RWPE1 (cell line): Measurements from ENCODE around the gene ITIH4.

ENCODE experiments used
- CTCF ChIA-PET: fragments of 350-600 bp; sonication (Branson Sonifier 250); formaldehyde crosslinking; extraction: SDS; loops from one replicate; lab custom pipeline; 2021; lab: Yijun Ruan, JAX
- POLR2A ChIA-PET: fragments of 400-600 bp; formaldehyde crosslinking; extraction: SDS; loops from one replicate; lab custom pipeline; 2020; ENCODE audit warnings: antibody characterized with exemption; ENCODE audit not compliant: low non-redundant PET; lab: Yijun Ruan, JAX
- DNase-seq: peaks from one replicate; pipeline ENCODE4 v3.0.0; 2012; ENCODE audit warnings: low spot score
- H3K27ac ChIP-seq: fragments of 450-650 bp; 2 replicates; pipeline ENCODE4 v1.5.1; 2017
- TF ChIP-seq, protein P1 (sequence below): fragments of 450-650 bp; conservative IDR thresholded peaks from 2 replicates; pipeline ENCODE4 v1.5.1; 2017; ENCODE audit warnings: low read depth, mild to moderate bottlenecking

The ITIH4 gene

GRCh38 chr3:52854013-52854412, 23.5 kb upstream of the ITIH4 start:
- no peak for DNase-seq
- H3K27ac ChIP-seq: no peak overlapping the region
- TF ChIP-seq, protein P1, sequence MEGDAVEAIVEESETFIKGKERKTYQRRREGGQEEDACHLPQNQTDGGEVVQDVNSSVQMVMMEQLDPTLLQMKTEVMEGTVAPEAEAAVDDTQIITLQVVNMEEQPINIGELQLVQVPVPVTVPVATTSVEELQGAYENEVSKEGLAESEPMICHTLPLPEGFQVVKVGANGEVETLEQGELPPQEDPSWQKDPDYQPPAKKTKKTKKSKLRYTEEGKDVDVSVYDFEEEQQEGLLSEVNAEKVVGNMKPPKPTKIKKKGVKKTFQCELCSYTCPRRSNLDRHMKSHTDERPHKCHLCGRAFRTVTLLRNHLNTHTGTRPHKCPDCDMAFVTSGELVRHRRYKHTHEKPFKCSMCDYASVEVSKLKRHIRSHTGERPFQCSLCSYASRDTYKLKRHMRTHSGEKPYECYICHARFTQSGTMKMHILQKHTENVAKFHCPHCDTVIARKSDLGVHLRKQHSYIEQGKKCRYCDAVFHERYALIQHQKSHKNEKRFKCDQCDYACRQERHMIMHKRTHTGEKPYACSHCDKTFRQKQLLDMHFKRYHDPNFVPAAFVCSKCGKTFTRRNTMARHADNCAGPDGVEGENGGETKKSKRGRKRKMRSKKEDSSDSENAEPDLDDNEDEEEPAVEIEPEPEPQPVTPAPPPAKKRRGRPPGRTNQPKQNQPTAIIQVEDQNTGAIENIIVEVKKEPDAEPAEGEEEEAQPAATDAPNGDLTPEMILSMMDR: no peak
- CTCF ChIA-PET: no interaction called here
- POLR2A ChIA-PET: no interaction called here

DNA sequence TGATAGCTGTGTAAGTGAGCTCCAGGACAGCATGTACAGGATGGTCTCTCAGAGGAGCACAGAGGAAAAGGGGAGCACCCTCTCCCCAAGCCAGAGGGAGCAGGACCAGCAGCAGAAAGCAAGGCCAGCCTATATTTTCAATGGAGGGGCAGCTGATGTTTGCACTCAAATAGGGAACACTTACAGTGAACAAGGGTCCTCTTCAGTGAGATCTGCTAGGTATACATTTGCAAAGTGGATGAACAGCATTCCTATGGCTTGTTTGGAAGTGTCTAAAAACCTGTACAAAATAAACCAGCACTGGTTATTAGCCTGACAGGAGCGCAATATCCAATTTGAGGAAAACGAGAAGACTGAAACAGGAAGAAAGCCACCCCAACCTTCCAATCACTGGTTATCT, 21.9 kb upstream of the ITIH4 start:
- no peak for DNase-seq
- POLR2A ChIA-PET: no interaction called here
- CTCF ChIA-PET: interaction anchor here (0.6 to 1.3 kb wide), 3 partner anchors 82 to 1414 kb away, joined by 3 to 4 read pairs (median 3); no protein-coding TSS in a partner anchor
- TF ChIP-seq, protein P1: no peak
- H3K27ac ChIP-seq: no peak overlapping the region

DNA sequence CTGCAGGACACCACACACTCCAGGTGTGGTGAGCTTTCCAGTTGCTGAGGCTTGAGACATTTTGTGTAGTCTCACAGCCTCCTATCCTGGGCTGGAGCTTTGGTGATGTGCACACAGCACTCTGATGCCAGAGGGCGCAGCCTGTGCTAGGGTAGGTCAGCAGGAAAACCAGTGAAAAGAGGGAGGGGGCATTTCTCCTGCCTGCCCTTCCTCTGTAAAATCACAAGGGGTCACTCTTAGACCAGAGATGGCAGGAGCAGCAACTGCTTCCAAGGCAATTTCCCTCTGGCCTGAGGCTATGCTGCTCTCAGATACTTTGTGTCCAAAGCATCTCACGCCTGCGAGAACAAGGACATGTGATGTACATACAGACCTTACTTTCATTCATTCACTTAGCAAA, 20.9 kb upstream of the ITIH4 start:
- DNase-seq: peak; percentile 34
- H3K27ac ChIP-seq: no peak overlapping the region
- CTCF ChIA-PET: interaction anchor here (0.6 kb wide), 1 partner anchor 276 kb away, joined by 4 read pairs; no protein-coding TSS in a partner anchor
- POLR2A ChIA-PET: no interaction called here
- TF ChIP-seq, protein P1: no peak; the same call in 1 of the 2 replicates

DNA sequence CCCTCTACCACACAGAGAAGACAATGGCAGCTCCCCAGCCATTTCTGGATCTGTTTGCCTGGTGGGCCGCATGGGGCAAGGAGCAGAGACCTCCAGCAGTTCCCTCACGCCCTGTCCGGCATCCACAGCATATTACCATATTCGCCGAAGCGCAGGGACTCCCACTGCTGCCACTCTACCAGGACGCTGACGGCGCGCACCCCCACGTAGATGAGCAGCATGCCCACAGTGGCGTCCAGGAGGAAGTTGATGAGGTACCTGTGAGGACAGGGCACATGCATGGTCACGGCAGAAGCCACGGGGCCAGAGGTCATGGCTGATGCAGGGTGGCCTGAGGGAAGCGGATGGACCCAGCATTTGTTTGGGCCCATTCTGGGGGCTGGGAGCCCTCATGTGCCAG, 19.2 kb upstream of the ITIH4 start:
- no peak overlapping the region for H3K27ac ChIP-seq
- CTCF ChIA-PET: no interaction called here
- TF ChIP-seq, protein P1: no peak
- no peak for DNase-seq
- POLR2A ChIA-PET: no interaction called here

DNA sequence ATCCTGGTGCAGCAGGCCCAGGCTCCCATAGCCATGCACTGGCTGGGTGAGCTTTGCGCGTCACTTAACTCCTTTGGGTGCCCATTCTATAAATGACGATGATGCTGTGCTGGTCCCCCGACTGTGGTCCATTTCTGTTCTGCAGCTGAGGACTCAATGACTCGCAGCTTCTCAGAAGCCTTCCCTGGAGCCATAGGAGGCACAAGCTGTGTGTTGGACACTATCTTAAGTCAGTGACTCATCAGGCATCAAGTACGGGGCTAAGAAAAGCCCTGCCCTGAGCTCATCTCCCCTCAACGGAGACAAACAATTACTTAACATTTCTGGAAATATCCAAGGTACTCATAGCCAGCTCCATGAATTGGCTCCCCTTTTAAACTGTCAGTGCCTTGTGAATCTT, 18.1 kb upstream of the ITIH4 start:
- TF ChIP-seq, protein P1: no peak
- ChIA-PET POLR2A (no interaction called here), CTCF (no interaction called here)
- H3K27ac ChIP-seq: no peak overlapping the region
- no peak for DNase-seq

DNA sequence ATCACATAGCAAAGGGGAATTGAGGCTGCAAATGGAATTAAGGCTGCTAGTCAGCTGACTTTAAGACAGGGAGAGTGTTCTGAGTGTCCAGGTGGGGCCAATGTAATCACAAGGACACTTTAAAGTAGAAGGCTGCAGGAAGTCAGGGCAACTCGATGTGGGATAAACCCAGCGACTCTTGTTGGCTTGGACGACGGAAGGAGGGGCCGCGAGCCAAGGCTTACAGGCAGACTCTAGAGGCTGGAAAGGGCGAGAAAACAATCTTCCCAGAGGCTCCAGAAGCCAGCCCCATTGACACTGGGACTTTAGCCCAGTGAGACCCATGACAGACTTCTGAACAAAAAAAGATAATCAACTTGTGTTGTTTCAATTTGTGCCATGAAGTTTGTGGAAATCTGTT, 17.3 kb upstream of the ITIH4 start:
- POLR2A ChIA-PET: no interaction called here

More for the DNA sequence above, 17.3 kb upstream of the ITIH4 start:
- DNase-seq: no peak
- no peak overlapping the region for H3K27ac ChIP-seq
- CTCF ChIA-PET: no interaction called here
- TF ChIP-seq, protein P1: no peak
